Right kidney (tissue), 1 donor: ENCODE results near the gene TEC.
"Not testable (repeated sequence)": the region's sequence is repeated elsewhere in the genome, so short reads cannot be mapped to it uniquely, and the experiment has no call there.

Experiments
- DNase-seq: peaks from one replicate; pipeline ENCODE4 v3.0.0-alpha.2; 2016

TEC gene

DNA sequence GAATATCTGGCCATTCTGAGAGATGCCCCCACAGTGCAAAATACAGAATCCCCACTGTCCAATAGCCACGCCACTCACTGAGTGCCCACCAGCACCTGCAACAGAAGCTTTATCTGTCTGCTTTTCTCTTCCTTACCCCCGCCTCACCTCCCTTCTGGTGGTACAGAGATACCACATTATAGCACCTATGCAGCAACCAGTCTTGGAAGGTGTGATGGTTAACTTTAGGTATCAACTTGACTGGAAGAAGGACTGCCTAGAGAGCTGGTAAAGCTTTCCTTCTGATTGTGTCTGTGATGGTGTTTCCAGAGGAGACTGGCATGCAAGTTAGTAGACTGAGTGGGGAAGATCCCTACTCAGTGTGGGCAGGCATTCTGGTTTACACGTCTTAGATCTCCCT lies 73.8 kb downstream of the TEC start:
- DNase-seq = no peak

DNA sequence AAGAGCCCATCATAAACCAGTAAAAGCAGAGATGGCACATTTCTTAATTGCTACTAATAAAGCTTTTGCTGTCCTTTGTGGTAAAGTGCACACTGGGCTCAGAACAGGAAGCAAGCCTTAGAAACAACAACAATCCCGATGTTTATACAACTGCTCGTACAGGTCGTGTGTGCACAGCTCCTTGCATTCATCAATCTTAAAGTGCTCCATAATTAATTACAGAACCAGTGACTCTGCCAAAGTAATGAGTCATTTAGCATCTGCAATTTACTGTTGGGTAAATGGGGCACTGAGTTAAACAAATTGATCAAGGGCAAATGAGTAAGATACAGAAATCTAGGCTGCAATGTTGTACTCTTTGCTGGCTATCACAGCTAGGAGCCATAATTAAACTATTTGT lies 74.3 kb downstream of the TEC start:
- no peak for DNase-seq

DNA sequence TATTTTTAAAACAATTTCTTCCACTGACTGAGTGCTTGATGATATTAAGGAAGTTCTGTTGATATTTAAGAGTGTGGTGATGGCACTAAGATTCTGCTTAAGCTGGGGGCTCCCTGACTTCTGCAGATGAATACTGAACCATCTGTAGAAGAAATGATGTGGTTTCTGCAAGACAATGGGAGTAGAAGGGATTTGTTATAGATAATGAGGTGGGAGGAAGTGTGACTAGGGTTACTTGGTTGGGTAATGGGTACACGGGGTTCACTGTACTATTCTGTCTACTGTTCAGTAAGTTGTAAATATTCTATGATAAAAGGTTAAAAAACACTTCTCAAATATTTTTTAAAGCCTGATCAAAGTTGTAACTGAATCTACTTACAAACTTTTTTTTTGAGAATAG lies 74.7 kb downstream of the TEC start:
- DNase-seq = no peak

DNA sequence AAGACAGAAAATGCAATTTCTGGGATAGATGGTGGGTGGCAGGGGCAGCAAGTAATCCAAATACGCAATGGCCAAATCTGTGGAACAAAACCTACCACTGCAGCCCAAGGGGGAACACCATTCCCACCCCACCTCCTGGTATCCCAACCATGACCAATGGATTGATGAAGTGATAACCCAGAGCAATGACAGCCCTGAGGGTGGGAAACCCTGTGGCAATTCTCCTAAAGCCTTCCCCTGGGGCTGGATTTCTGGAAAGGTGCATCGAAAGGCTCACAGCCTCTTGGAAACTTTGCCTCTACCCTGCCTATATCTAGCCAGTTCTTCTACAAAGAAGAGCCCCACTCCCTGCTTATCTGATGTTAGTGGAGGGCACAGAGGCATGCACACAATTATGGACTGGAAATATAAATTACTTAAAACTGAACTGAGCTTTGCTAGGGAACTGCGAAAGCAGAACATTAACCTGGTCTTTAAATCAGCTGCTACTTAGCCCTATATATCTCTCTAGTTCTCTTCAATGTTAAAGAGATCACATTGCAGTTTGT lies 75.6 kb downstream of the TEC start:
- DNase-seq = no peak

DNA sequence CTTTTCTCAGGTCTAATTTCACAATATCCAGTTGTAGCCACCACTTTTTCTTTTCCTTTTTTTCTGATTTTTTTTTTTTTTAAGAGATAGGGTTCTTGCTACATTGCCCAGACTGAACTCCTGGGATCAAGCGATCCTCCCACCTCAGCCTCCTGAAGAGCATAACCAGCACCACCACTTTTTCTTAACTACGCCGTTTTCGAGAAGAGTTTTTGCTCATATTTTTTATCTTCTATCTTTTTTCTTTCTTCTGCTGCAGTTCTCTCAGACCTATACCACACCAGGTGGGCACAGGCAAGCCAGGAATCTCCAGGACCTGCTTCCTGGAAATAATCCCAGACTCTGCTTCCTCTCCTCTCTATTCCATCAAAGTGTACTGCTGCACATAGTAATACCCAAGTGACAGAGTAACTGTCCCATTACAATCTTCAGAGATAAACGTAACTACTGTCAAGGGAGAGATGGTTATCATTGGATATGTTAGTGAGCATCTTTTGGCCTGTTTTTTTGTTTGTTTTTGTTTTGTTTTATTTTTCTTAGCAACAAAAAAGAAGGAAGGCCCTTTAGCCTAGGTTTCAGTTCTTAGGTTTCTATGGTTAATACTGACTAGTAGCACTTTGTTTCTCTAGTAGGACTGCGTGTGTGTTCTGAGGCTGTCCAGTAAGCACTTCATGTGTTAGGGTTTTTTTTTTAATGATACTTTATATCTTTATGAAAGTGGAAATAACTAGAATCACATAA lies 76.4 kb downstream of the TEC start:
- DNase-seq = no peak

DNA sequence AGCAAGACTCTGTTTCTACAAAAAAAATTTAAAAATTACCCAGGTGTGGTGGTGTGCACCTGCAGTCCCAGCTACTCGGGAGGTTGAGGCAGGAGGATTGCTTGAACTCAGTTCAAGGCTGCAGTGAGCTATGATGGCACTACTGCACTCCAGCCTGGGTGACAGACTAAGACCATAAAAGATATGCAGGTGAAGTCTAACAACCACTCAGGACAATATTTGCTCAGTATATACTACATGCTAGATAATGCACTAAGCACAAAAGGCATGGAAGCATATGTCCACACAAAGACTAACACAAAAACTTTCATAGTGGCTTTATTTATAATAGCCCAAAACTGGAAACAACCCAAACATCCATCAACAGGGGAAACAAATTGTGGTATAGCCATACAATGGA lies 77.9 kb downstream of the TEC start:
- no peak for DNase-seq

DNA sequence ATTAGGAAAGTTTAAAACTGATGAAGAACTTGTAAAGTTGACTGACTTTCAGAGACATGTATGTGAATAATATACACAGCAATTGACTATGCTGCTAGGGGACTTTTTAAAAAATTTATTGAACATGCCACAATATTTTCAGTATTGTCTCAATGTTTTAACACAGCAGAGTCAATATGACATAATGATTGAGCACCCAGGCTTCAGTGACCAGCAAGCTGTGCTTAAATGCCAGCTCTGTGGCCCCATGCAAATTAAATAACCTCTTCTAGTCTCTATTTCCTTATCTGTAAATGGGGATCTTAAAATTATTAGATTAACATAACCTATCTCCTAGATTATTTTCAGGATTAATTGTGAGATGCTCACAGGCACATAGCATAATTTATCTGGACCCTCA lies 78.8 kb downstream of the TEC start:
- no peak for DNase-seq

DNA sequence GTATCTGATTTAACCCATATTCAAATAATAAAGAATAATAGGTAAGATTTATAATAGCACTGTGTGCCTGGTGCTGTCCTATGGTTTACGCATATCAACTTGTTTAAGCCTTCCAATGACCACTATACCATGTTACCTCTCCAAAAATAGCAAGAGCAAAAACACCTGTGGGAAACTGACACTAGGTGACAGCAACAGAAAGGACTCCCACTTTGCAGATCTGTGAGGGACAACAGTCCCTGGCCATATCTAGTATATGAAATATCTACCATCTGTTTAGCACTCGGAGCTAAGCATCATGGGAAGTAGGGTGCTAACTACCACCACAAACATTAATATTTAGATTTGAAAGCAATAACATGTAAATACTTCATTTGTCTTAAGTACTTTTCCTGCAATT lies 79.9 kb downstream of the TEC start:
- DNase-seq = no peak

DNA sequence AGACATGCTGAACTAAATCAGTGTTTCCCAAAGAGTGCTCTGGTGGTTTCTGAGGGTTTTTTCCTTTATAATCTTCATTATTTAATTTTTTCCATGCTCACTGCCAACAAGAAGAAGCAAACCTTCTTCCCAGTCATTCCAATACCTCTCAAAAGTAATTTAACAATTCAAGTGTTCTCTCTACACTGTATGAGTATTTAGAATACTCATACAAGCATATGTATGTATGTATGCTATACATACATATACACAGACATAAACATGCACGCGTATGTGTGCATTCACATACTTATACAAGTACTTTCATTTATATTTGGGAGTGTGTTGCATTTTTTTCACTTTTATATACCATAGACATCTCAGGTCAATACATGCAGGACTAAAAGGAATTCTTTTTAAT lies 81.2 kb downstream of the TEC start:
- DNase-seq = no peak

DNA sequence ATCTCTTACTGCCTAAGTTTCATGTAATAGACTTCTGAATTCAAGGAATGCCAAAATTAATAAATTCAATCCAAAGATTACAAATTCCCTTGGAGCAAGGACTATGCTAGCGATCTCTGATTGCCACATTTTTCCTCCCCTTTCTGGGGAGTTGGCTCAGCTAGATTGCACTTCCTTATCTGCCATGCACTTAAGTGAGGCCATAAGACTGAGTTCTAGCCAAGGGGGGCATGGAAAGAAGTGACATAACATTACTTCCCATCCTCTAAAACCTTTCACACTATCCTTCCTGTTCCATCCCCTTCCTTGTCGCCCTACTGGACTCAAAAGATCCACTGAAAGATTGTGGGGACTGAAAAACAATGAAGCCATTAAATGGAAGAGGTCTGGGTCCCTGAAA lies 81.8 kb downstream of the TEC start:
- DNase-seq = no peak

DNA sequence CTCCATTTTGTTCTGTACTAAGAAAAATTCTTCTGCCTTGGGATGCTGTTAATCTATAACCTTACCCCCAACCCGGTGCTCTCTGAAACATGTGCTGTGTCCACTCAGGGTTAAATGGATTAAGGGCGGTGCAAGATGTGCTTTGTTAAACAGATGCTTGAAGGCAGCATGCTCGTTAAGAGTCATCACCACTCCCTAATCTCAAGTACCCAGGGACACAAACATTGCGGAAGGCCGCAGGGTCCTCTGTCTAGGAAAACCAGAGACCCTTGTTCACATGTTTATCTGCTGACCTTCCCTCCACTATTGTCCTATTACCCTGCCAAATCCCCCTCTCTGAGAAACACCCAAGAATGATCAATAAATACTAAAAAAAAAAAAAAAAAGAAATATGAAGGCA lies 82.6 kb downstream of the TEC start:
- DNase-seq = not testable (repeated sequence)

DNA sequence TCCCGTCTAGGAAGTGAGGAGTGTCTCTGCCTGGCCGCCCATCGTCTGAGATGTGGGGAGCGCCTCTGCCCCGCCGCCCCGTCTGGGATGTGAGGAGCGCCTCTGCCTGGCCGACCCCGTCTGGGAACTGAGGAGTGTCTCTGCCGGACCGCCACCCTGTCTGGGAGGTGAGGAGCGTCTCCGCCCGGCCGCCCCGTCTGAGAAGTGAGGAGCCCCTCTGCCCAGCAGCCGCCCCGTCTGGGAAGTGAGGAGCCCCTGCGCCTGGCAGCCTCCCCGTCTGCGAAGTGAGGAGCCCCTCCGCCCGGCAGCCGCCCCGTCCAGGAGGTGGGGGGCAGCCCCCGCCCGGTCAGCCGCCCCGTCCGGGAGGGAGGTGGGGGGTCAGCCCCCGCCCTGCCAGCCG lies 83.2 kb downstream of the TEC start:
- not testable (repeated sequence) for DNase-seq

DNA sequence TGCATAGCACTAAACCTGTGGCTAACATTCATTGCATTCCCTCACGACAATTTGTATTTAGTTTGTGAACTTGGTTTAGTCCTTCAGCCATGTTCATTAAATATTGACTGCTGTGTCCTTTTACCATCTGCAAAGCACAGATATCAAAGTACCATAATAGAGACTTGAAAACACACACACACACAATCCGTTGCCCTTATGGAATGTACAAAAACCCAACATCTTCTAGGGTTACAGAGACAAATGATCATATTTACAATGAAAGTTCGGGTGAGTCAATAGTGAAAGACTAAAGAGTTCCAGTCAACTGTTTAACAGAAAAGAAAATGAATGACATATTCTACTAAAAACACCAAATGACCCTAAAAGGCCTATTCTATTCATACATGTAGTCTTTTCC lies 84.8 kb downstream of the TEC start:
- no peak for DNase-seq

DNA sequence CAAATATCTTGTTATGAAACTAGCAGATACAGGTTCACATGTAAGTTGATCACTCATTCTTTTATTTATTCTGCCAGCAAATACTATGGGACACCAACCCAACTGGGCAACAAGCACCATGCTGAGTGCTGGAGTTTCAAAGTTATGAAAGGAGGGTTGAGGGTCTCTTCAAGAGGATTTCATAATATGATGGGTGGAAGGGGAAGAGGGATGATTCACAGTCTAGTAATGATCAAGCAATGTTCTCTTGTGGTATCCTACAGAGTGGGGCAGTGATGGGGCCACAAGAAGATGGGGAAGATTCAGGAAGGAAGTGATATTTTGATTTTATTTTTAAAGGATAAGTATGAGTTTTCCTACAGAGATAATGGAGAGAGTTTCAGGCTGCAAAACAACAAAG lies 89.4 kb downstream of the TEC start:
- DNase-seq = no peak

DNA sequence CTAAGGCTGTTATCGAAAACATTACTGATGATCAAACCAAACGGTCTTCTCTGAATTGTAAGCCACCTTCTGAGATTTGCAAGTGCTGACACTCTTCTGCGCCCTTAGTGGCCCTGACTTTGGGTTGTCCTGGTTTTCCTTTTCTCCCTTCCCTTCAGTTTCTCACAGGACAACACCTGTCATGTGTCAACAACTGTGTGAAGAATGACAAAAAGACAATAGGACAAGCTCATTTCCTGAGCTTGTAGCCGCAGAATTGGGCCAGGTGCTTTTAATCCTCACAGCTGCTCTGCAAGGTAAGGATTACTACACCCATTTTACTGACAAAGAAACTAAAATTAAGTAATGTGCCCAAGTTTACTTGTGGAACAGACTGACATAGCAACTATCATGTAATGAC lies 90.7 kb downstream of the TEC start:
- DNase-seq = no peak

DNA sequence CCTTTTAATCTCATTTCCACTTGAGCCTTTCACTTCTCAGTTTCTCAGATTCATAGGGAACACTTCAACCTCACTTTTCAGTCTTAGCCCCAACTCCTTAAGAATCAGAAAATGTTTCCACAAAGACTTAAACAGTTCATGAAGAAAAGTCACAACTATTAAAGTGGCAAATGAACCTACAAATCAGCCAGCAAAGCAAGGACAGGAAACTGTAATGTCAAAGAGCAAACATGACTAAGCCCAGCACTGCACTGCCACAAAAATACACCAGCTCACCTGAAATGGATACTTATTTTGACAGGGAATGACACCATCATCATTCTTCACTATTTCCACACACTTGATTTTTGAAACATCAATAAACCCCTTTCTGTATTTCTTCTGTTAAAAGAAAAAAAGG lies 93.8 kb downstream of the TEC start:
- no peak for DNase-seq

DNA sequence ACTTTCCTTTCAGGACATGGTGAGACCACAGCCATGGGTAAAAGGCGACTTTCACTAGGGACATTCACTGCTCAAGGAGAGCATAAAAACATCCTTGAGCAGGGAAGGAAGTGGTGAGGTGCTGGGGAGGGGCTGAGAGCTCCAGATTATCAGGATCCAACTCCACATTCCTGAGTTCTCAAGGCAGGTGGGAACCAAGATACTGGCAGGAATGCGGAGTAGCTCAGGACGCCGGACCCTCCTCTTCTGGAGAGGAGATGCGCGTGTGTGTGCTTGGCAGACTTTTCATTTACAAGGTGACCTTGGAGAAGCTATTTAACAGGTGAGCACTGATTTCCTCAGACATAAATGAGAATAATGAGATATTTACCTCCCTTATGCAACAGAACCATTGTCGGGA lies 94.3 kb downstream of the TEC start:
- no peak for DNase-seq

DNA sequence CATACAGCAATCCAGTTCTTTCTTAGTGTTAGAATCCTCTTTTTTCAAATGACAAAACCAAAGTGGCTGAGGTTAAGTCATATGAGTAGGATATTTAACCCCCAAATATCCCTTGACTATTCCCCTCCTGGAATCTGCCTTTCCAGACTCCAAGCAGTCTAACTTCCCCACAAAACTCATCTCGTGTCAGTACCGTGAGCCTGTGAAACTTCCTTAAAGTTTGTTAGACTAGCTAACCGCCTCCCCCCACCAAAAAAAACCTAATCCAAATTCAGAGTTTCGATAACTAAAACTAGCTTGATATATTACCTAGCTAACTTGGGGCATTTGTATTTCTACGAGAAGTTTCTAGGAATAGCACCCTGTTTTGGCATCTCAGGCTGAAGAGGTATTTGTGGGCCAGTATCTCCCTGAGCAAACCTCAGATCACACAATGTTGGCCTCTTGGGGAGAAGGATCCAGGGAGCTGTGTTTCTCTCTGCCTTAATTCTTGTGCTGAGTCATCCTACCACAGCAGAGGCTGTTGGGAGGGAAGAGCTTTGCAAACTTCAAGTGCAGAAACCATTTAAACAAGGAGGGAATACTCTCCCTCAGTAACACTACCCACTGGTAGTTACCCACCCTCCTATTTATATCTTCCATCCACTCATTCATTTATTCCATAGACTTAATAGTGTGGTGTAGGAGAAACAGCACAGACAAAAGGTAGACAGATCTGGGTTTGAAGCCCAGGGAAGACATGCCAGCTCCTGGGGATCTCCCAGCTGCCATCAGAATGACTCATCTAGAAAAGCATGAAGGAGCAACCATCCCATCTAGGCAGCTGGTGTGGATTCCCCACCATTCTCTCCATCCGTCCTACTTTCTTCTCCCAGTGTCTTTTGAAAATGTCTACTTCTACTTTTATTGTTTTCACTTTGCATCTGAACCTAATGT lies 96.3 kb downstream of the TEC start:
- no peak for DNase-seq

DNA sequence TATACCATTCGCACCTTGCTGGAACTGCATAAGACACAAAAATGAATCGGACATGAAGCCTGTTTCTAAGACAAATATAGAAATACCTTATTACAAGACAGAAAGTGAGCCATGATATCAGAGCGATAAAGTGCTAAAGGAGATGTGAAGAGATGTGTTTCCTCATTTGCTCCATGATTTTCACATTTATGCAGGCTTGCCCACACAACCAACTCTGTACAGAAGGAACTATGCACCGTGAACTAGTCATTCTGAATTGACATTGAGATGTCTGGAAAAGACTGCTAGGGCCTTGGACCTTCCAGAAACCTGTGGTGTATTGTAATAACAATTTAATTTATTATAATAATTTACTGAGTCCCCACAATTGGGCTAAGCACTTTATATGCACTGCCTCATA lies 97.0 kb downstream of the TEC start:
- DNase-seq = no peak

DNA sequence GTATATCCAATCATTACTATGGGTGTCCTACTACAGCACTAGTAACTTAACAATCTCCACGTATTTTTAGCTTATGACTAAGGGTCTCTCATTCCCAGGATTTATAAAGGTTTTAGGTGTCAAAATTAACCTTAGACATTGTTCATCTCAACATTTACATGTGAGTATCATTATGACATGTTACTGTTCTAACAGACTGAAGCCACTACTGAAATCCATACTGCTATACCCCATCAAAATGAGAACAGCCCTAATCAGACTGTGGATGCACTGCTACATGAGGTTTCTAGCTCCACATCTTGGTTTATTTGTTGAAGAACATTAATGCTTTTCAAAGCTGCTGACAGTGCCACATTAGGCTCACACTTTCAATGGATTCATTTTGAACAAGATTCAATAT lies 100.0 kb downstream of the TEC start:
- no peak for DNase-seq

DNA sequence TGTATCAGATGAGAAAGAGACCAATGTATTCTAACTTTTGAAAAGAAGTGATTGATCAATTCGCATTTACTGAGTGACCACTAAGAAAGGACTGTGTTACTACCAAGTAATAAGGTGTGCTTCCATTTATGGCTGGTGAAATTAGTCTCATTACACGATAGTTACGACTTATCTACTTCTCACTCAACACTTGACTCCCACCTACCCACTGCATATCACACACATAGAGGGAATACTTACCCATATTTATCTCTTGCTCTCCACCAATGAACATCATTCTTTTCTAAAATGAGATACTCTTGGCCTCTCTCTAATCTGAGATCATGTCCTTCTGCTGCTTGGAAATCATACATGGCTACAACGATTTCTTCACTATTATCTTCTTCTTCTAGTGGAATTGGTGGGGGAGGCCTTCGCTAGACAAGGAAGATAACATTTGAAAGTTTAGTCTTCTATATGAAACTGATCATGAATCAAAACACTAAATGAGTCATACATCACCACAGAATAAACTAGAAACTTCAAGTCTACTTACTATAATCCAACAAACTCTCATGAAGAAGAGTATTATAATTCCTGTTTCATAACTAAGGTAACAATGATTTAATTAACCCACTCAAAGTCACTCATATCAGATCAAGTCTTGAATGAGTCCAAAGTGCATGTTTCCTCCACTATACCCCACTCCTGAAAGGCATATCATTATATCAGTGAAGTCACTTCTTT lies 101.9 kb downstream of the TEC start:
- no peak for DNase-seq

DNA sequence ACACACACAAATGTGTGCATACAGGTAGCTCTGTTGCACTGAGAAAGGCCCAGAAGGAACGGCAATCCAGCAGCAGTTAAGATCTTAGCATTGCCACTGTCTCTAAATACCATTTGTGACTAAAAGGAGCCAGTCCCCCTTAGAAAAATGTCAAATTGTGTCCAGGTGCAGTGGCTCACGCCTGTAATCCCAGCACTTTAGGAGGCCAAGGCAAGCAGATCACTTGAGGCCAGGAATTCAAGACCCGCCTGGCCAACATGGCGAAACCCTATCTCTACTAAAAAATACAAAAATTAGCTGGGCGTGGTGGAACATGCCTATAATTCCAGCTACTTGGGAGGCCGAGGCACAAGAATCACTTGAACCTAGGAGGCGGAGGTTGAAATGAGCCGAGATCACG lies 105.1 kb downstream of the TEC start:
- DNase-seq = not testable (repeated sequence)

DNA sequence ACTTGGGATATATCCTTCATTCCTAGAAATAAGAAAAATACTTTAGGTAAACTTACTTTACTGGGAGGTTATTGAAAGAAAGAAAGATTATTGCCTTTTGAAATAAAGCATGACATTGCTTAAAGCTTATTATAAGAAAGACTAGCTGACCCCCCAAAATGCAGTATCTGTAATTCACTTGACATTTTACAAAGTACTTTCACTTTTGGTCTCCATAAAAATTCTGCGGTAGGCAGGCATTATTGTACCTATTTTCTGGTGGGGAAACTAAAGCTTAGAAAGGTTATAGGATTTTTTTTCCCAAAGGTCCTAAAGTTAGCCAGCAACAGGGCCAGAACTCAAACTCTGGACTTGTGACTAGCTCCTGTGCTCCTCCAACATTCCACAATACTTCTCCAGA lies 105.9 kb downstream of the TEC start:
- no peak for DNase-seq
